Endothelial cell of umbilical vein (primary cell): ENCODE data around the gene RASSF3. TPM values are rescaled to one million over a fixed set of nuclear protein-coding genes. Genes with fewer than 3 reads are reported as not detected.

ENCODE experiments used
- BruUV-seq: library from RNA; stranded (reverse); fragments of 400-500 nt; replicated peaks from 2 replicates; lab custom pipeline; 2021; lab: Mats Ljungman, UMichigan
- CTCF ChIA-PET: fragments of 300-600, 350-600 bp; sonication (Branson Sonifier 250); formaldehyde crosslinking; loops from one replicate; lab custom pipeline; 2021; ENCODE audit warnings: antibody characterized with exemption, inconsistent platforms; lab: Charles Lee
- POLR2A ChIA-PET: fragments of 300-600, 350-600 bp; sonication (Branson Sonifier 250); formaldehyde crosslinking; loops from one replicate; lab custom pipeline; 2021; ENCODE audit warnings: antibody characterized with exemption, inconsistent platforms; lab: Charles Lee
- DNase-seq: peaks from one replicate; pipeline ENCODE4 v3.0.0-alpha.2; 2011; ENCODE audit warnings: low read depth, low spot score
- FAIRE-seq: peaks from 2 replicates; lab custom pipeline; 2011; peaks lifted over from hg19 to GRCh38; lab: Jason Lieb, UNC
- H2AFZ ChIP-seq: 2 replicates; pipeline ENCODE4 v1.6.0; 2012; ENCODE audit warnings: low read depth, low read length, control low read depth, inconsistent platforms
- H3K27ac ChIP-seq: 2 replicates; pipeline ENCODE4 v1.5.1; 2011; ENCODE audit warnings: low read depth, mild to moderate bottlenecking, control low read depth, low read length, moderate library complexity; ENCODE audit not compliant: insufficient read depth
- H3K27me3 ChIP-seq, 2 experiments: 2 replicates each; pipeline versions ENCODE4 v1.6.0 to v1.6.1; 2011; ENCODE audit warnings: low read length in 2 of 2, mixed read lengths in 1 of 2; ENCODE audit not compliant: control insufficient read depth in 2 of 2, insufficient read depth in 2 of 2
- H3K36me3 ChIP-seq, 2 experiments: 2 replicates in 1 of 2; 3 replicates in 1 of 2; pipeline ENCODE4 v1.5.1; 2011; ENCODE audit warnings: low read length in 2 of 2, mild to moderate bottlenecking in 1 of 2, moderate library complexity in 1 of 2; ENCODE audit not compliant: control insufficient read depth in 2 of 2, insufficient read depth in 2 of 2; ENCODE audit errors: extremely low read depth in 1 of 2
- H3K4me1 ChIP-seq: 3 replicates; pipeline ENCODE4 v1.5.1; 2011; ENCODE audit warnings: mild to moderate bottlenecking, low read length; ENCODE audit not compliant: control insufficient read depth, insufficient read depth; ENCODE audit errors: extremely low read depth
- H3K4me2 ChIP-seq: 2 replicates; pipeline ENCODE4 v1.6.1; 2011; ENCODE audit warnings: low read length, control low read depth, mixed read lengths; ENCODE audit not compliant: insufficient read depth
- H3K4me3 ChIP-seq, 3 experiments: fragments of 200-600 bp in 1 of 3; sonication (generic), shearing (Covaris generic) in 1 of 3; replicated peaks in 1 of 3; 2 replicates each; pipeline ENCODE4 v1.5.1; 2011 to 2016; ENCODE audit warnings: control low read depth in 3 of 3, low read length in 3 of 3, mild to moderate bottlenecking in 2 of 3, inconsistent platforms in 1 of 3, low read depth in 1 of 3, moderate library complexity in 1 of 3; ENCODE audit not compliant: insufficient read depth in 1 of 3
- H3K79me2 ChIP-seq: 2 replicates; pipeline ENCODE4 v1.6.0; 2012; ENCODE audit warnings: low read length, inconsistent platforms; ENCODE audit not compliant: control insufficient read depth, insufficient read depth
- H3K9ac ChIP-seq: replicated peaks from 2 replicates; pipeline ENCODE3; 2011; ENCODE audit warnings: low read length, control low read depth; ENCODE audit not compliant: insufficient read depth; ENCODE audit errors: extremely low read depth
- H3K9me1 ChIP-seq: replicated peaks from 3 replicates; pipeline ENCODE4 v1.6.0; 2011; ENCODE audit warnings: mild to moderate bottlenecking, low read length; ENCODE audit not compliant: control insufficient read depth, insufficient read depth; ENCODE audit errors: extremely low read depth
- H3K9me3 ChIP-seq: replicated peaks from 2 replicates; pipeline ENCODE4 v1.5.1; 2012; ENCODE audit warnings: low read length, inconsistent platforms; ENCODE audit not compliant: control insufficient read depth, insufficient read depth
- H4K20me1 ChIP-seq: replicated peaks from 2 replicates; pipeline ENCODE3; 2011; ENCODE audit warnings: mild to moderate bottlenecking, low read length; ENCODE audit not compliant: control insufficient read depth, insufficient read depth; ENCODE audit errors: extremely low read depth
- CTCF ChIP-seq, 2 donors: IDR thresholded peaks; 1 replicate in 1 of 2; 2 replicates in 1 of 2; pipeline ENCODE4 v1.5.1; 2011; ENCODE audit warnings: low read length in 2 of 2, mild to moderate bottlenecking in 2 of 2, moderate library complexity in 2 of 2, control low read depth in 1 of 2, inconsistent platforms in 1 of 2, low read depth in 1 of 2; ENCODE audit not compliant: insufficient read depth in 1 of 2; ENCODE audit errors: extremely low read depth in 1 of 2
- EZH2 ChIP-seq: IDR thresholded peaks from 2 replicates; pipeline ENCODE4 v1.6.1; 2012; ENCODE audit warnings: borderline replicate concordance, low read depth, mild to moderate bottlenecking, moderate library complexity, low read length, inconsistent platforms; ENCODE audit not compliant: severe bottlenecking
- FOS ChIP-seq: IDR thresholded peaks from 2 replicates; pipeline ENCODE4 v1.6.1; 2011; ENCODE audit warnings: mild to moderate bottlenecking, low read length, moderate library complexity, borderline replicate concordance; ENCODE audit not compliant: insufficient read depth
- GATA2 ChIP-seq: IDR thresholded peaks from 2 replicates; pipeline ENCODE4 v1.7.0; 2011; ENCODE audit warnings: low read depth, mild to moderate bottlenecking, moderate library complexity, mixed read lengths, low read length; ENCODE audit not compliant: insufficient read length, insufficient read depth
- JUN ChIP-seq: IDR thresholded peaks from 2 replicates; pipeline ENCODE4 v1.6.1; 2011; ENCODE audit warnings: borderline replicate concordance, low read depth; ENCODE audit not compliant: insufficient read length, insufficient read depth
- MAX ChIP-seq: IDR thresholded peaks from 2 replicates; pipeline ENCODE4 v1.6.1; 2011; ENCODE audit not compliant: insufficient read depth, insufficient read length
- MYC ChIP-seq: IDR thresholded peaks from one replicate; pipeline ENCODE4 v1.6.1; 2011; ENCODE audit warnings: mild to moderate bottlenecking, low read depth, low read length
- POLR2A ChIP-seq: IDR thresholded peaks from 2 replicates; pipeline ENCODE4 v1.6.1; 2012; ENCODE audit warnings: low read depth, mild to moderate bottlenecking, control low read depth, low read length
- POLR2AphosphoS5 ChIP-seq: IDR thresholded peaks from 2 replicates; pipeline ENCODE4 v1.6.1; 2012; ENCODE audit warnings: low read depth, mild to moderate bottlenecking, control low read depth, low read length, moderate library complexity; ENCODE audit not compliant: insufficient read depth
- dilution Hi-C: fragments of 300-500 bp; cut with MboI; formaldehyde crosslinking; loops from one replicate; pipeline ENCODE4 v1.15.0; 2019; ENCODE audit warnings: low sequenced_read_pairs; ENCODE audit not compliant: extremely low pct_ligation_motif_present
- intact Hi-C: fragments of 100-400 bp; cut with micrococcal nuclease; formaldehyde crosslinking; loops from one replicate; pipeline ENCODE4 v1.10.0; 2022
- polyA plus RNA-seq, 4 experiments: library from polyadenylated mRNA; depleted of rRNA in 3 of 4; stranded (reverse) in 3 of 4; unstranded in 1 of 4; fragments of >200 nt; gene quantifications; 2 replicates each; pipeline versions ENCODE4 v1.2.1 to v1.2.3, GENCODE V29; 2011 to 2012; ENCODE audit warnings: missing spikeins in 1 of 4
- total RNA-seq: library from RNA; stranded (reverse); gene quantifications from 2 replicates; pipeline ENCODE4 v1.2.3, GENCODE V29; 2021

RASSF3 gene
- total and polyA plus RNA-seq, 2 donors (not counting 3 experiments of a cell fraction or from before 2014, with no cell fraction given), result 20.2 to 60.8 TPM

GRCh38 chr12:64737539-64737938 lies 127.2 kb downstream of the RASSF3 start:
- no peak for TF ChIP-seq GATA2
- no peak for TF ChIP-seq JUN
- TF ChIP-seq FOS, result no peak
- no peak for TF ChIP-seq POLR2A
- TF ChIP-seq CTCF (IDR thresholded peaks at IDR 0.05; ENCODE audit: extremely low read depth in 1 of 2, insufficient read depth in 1 of 2, low read depth in 1 of 2, low read length in 2 of 2), result no peak
- TF ChIP-seq MAX, result no peak
- no peak for TF ChIP-seq POLR2AphosphoS5
- TF ChIP-seq EZH2, result no peak
- TF ChIP-seq MYC, result no peak
- no peaks in the 10 kb centered on the region for H4K20me1 ChIP-seq
- H3K36me3 ChIP-seq, result peaks cover 10 to 40% of the 10 kb centered on the region in 2 experiments
- H3K79me2 ChIP-seq, result no peaks in the 10 kb centered on the region
- no peak overlapping the region for H3K4me2 ChIP-seq
- dilution Hi-C loops (no loop called here), intact Hi-C loops (no loop called here)
- DNase-seq (no peak), FAIRE-seq (no peak)
- ChIA-PET CTCF (interaction anchor here (1.5 kb wide), 1 partner anchor 58 kb away, joined by 3 read pairs; no protein-coding TSS in a partner anchor), POLR2A (interaction anchor here (0.5 kb wide), 1 partner anchor 1971 kb away, joined by 3 read pairs; no protein-coding TSS in a partner anchor)
- no peaks in the 10 kb centered on the region for H3K9me3 ChIP-seq
- H3K4me3 ChIP-seq, result no peak overlapping the region
- H3K4me1 ChIP-seq, result peaks cover 12% of the 10 kb centered on the region
- H3K9me1 ChIP-seq, result no peaks in the 10 kb centered on the region
- H3K27me3 ChIP-seq, result no peaks in the 10 kb centered on the region
- no TSS peak for BruUV-seq
- H2AFZ ChIP-seq, result no peak overlapping the region
- no peak overlapping the region for H3K27ac ChIP-seq
- H3K9ac ChIP-seq, result no peak overlapping the region
